Stimulated activated CD4-positive, alpha-beta T cell treated with anti-CD3 and anti-CD28 coated beads, Interleukin-4, amount 100 ng/mL, for 1 hour (primary cell): ENCODE results near the gene BRPF3.

Source experiments
- DNase-seq: peaks from one replicate; pipeline ENCODE4 v3.0.0-alpha.2; 2020

The BRPF3 gene

DNA sequence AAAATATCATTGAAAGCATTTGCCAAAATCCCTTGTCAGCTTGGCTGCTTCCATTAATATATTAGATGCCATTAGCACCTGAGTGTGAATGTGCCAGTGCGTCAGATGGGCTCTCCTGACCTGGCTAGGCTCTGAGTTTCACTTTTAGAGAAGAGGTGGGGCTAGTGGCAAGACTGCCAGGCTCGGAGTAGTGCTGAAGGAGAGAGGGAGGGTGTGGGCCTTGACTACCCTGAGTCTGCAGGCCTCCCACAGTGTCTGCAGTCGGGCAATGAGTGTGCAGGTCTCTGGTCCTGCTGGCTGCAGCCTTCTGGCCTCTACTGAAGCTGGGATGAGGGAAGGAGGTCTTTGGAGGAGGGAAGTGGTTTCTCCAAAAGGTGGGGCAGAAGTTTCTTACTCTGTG, 38.8 kb downstream of the BRPF3 start:
- no peak for DNase-seq

DNA sequence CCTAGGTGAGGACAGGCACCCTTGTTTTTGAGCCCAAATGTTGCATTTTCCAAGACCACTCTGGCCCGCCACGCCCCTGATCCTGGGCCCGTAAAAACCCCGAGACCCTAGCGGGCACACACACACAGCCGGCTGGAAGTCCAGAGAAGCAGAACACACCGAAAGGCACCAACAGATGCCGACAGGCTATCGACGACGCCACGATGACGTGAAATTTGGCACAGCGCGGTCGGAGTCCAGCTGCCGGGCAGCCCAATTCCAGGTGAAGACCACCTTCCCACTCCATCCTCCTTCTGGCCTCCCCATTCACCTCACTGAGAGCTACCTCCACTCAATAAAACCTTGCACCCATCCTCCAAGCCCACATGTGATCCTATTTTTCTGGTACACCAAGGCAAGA, 39.3 kb downstream of the BRPF3 start:
- no peak for DNase-seq

DNA sequence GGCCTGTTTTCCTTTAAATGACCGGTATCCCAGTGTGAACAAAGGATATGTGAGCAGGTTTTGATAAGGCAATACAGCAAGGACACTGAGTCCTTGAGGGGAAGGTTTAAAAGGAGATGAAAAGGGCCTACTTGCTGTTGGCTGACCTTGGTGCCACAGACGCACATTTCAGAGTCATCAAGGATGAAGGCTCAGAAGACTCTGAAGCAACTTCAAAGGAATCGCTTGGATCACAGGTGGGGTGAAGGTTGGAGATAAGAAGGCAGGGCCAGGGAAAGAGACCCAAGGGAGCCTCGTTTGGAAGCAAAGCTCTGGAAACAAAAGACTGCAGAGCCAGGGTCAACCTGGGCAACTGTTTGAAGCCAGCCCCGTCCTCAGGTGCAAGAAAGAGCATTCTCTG, 43.2 kb downstream of the BRPF3 start:
- DNase-seq = no peak

DNA sequence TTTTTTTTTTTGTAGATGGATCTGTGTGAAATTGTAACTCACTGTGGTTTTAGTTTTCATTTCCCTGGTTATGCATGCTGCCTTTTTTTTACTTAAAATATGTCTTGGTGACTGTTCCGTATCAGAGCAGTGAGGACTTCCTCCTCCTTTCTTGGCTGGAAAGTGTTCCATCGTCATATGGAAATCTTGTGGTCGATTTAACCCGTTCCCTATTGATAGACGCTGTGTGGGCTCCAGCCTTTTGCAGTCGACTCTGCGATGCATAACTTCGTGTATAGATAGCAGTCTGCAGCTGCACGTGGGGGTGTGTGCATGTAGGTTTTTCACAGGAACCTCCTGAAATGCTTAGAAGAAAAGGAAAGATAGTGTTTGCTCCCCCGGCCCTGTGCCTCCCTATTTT, 45.2 kb downstream of the BRPF3 start:
- DNase-seq = no peak

DNA sequence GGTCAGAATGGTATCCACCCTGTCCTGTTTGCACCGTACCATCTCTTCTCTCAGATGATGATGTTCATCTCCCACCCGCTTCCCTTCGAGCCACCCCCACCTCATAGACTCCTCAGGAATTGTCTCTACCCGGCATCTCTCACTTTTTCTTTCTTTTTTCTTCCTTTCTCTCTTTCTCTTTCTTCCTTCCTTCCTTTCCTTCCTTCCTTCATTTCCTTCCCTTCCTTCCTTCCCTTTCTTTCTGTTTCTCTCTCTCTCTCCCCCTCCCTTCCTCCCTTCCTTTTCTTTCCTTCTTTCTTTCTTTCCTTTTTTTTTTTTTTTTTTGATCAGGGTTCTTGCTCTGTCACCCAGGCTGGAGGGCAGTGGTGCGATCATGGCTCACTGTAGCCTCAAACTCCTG, 45.6 kb downstream of the BRPF3 start:
- DNase-seq = no peak

DNA sequence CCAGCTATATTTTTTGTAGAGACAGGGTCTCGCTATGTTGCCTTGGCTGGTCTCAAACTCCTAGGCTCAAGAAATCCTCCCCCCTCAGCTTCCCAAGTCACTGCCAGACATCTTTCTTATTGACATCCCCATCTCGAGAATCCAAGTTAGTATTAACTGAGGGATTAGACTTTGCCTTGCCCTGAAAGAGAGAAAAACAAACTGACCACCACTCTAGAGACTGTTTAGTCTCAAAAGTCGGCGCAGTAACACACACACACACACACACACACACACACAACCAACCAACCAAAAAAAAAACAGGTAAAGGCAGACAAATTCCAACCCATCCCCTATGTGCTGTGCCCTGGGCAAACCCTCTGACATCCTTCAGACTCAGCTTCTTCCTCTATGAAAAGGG, 46.1 kb downstream of the BRPF3 start:
- no peak for DNase-seq

DNA sequence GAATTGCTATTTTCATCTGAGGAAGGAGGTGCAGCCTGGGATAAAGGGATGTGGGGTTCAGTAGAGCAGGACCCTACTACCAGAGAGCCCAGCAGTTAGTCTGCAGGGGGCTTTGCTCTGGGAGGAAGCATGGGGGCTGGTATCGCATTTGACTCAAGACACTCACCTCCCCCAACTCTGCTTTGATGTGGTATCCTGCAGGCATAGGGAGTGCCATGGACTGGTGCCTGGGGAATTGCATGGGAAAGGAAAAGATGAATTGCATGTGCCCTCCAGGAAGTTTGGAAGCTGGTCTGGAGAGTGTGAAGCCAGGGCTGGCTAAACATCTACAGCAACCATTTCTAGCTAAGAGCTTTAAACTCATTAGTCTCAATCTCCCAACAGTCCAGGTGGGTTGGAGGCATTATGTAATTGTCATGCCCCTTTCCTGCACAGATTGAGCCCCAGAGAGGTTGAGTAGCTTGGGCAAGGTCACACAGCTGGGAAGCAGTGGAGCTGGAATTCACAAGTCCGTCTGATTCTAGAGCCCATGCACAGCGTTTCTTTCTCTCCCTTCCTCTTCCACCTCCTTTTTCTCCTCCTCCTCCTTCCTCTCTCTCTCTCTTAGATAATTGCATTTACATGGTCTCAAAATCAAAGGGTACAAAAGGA, 47.1 kb downstream of the BRPF3 start:
- DNase-seq = no peak

DNA sequence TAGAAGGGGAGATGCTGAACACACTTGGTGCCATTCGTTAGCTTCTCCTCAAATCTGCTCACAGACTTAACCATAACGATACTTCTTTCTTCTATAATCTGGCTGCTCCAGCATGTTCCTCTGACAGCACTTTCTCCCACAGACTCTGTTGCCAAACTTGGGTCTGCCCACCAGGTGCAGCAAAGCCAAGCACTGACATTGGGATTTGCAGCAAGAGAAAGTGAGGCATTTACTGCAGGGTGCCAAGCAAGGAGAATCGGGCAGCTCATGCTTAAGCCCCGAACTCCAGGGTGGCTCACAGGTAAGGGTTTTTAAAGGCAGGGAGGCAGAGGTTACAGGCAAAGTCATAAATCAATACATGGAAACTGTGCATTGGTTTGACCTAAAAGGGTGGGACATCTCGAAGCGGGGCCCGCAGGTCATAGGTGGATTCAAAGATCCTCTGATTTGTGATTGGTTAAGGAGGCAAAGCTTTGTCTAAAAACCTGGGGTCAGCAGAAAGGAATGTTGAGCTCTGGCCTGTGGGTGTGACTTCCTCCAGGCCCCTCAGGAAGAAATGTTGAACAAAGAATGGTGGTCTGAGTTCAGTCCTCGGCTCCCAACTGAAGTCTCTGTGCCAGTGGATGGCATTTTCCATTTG, 48.2 kb downstream of the BRPF3 start:
- no peak for DNase-seq

DNA sequence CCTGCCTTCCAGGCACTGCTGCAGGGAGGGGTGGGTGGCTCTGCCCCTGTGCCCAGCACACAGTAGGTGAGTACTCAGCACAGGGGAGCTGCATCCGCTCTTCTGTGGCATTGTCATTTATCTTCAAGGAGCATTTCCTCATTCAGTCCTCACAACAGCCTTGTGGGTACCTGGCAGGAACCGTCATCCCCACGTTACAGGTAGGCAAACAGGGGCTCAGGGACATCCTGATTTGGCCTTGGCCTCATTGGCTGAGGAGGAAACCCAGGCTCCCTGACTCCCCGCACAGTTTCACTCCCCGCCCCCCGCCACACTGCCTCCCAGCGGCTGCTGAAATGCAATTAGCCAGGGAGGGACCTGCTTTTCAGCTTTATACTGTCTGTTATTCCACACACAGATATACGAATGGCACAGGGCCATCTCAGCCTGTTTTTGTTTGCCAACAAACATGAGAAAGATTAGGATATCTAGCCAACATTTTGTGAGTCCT, 49.1 kb downstream of the BRPF3 start:
- no peak for DNase-seq

DNA sequence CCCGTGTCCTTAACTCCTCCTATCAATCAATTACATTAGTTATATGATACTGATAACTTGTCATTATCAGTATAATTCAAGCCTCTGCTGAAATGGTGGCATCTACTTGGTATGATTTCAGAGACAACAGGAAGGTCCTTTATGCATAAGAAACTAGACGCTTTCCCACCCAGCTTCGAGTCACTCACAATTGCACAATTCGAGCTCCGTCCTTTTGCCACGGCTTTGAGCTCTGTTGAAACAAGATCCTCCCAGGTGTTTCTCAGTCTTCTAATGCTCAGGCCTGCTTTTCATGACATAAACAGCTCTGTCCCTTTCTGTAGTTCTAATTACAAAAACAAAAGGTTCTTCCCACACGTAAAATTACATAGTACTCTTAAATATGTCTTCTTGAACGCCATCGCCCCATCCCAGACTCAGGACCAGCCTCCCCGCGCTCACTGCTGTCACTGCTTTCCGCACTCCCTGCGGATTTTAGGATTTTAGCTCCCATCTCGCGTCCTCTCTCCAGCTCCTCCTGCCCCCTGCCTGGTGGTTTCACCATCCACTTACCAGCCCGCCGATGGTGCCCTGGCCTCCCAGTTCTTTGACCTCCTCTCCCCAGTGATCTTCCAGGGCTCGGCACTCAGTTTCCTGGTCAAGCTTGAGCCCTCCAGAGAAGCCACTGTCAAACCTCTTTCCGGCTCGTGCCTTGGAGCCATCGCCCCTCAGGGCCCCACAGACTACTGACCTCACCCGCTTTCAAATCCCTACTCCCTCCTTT, 50.1 kb downstream of the BRPF3 start:
- no peak for DNase-seq

DNA sequence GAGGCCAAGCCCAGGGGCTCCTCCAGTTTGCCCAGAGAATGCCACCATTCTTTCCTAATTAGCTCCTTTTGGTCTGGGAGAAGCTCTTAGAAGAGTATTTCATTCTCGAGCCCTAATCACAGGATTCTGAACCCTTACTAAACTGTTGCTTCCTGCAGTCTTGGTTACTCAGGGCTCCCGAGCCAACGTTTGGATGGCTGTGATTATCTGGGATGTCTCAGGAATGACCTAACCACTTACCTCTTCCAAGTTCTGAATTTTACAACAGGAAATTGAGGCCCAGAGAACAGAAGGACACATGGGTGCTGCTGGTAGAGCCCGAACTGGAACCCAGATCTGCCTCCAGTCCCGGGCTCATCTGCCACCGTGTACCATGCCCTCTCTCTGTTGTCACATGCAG, 51.1 kb downstream of the BRPF3 start:
- no peak for DNase-seq

DNA sequence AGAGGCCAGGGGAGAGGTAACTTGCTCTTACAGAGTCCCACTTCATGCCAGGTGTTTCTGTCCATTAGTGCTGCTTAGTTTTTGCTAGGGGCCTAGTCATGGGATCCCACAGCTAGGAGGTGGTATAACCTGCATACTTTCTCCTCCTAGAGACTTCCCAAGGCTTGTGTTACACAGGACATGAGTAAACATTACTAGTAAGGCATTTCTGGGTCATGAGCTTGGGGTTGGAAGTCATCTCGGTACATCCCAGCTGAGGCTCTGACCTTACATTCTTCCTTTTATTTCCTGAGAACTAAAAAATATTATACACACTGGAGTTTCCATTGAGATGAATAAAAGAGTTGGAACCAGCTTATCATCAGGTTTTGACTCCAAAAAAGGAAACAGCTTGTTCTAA, 52.4 kb downstream of the BRPF3 start:
- DNase-seq = no peak

DNA sequence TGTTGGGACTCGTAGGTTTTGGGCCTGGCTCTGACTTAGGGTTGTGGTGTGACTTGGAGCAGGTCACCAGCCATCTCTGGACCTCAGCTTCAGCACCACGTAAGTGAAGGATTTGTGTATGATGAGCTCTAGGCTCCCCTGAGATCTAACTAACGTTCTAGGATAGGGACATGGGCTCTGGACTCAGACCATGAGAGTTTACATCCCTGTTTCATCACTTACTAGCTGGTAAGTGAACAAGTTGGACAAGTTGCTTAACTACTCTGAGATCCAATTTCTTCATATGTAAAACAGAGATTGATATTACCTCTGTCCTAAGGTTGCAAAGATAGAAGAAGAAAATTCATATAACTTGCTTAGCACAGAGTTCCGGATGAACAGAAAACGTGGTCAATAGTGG, 53.0 kb downstream of the BRPF3 start:
- DNase-seq = no peak

DNA sequence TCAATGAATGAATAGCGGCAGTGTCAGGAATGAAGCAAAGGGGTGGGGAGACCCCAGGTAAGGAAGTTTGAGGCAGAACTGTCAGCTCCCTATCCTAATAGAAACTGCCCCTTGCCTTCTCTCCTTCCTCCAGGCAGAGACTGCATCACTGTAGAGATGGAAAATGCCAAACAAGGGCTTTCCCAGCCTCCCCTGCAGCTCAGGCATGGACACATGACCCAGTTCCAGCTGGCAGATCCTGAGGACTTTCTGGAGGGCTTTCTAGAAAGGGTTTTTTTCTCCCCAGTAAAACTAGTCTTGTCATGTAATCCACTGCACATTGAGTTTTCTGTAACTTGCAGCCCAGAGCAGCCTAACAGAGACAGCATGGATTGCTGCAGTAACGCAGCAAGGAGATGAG, 55.5 kb downstream of the BRPF3 start:
- DNase-seq = no peak

DNA sequence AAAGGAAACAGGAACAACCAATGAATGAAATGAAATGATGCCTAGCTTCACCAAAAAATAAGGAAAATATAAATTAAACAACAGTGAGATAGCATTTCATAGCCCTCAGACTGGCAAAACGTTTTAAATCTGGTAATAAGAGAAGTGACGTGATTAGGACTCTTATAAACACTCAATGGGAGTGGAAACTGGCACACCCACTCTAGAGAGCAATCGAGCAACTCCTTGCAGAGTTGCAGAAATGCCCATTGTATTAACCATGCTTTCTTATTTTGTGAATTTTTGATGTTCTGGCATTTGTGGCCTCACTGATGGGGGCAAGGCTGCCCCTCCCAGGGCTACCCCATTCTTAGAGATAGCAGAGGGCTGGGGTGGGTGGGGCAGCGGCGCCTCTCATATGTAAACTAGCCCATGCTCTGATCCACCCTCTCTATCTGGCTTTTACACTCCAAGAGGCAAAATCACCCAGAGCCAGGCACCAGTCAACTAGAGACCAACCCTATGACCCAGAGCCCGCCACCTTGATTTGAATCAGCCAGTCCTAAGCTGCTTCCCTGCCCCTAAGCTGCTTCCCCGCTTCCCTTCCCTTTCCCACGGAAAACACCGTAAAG, 67.0 kb downstream of the BRPF3 start:
- DNase-seq = no peak

DNA sequence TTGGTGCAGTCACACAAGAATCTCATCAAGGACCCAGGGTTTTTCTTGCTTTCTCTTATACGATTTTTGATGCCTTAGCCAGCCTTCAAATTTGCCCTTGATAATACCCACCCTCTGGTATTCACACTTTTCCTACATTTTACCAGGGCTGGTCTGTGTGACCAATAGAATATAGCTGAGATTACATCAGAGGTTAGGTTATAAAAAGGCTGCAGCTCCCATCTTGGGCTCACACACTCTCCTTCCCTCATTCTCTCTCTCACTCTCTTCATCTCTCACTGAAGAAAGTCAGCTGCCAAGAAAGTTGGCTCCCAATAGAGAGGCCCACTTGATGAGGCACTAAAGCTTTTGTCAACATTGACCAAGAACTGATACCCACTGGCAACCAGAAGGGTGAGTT, 69.2 kb downstream of the BRPF3 start:
- no peak for DNase-seq

DNA sequence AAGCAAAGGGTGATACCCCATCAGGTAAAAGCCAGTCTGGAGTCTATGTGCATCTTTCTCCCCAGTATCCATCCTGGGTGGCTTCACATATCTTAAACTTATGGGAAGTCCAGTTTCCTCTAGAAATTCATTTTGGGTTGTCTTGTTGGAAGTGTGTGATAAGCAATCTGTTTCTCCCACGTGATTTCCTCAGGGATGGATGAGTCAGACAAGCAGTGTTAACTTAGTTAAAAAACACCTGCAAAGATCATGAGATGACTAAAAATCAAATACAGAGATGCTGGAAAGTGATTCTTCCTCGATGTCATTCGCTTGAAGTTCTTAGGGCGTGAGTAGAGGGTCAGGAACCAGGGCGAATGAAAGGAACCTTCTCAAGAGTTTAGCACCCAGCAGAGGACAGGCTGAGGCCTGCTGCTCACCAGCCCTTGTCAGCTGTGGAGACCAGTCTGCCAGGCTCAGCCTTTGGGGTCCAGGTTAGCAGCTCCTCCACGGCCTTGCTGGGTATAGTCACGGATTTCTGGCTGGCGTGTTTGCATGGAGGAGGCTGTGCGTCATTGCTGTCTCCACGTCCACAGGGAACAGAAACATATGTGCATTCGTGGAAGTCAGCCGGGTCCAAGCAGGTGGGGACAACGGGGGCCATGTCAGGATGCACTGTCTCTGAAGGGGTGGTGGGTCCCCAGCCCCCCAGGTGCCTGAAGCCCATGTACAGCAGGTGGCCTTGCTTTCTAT, 70.5 kb downstream of the BRPF3 start:
- no peak for DNase-seq

DNA sequence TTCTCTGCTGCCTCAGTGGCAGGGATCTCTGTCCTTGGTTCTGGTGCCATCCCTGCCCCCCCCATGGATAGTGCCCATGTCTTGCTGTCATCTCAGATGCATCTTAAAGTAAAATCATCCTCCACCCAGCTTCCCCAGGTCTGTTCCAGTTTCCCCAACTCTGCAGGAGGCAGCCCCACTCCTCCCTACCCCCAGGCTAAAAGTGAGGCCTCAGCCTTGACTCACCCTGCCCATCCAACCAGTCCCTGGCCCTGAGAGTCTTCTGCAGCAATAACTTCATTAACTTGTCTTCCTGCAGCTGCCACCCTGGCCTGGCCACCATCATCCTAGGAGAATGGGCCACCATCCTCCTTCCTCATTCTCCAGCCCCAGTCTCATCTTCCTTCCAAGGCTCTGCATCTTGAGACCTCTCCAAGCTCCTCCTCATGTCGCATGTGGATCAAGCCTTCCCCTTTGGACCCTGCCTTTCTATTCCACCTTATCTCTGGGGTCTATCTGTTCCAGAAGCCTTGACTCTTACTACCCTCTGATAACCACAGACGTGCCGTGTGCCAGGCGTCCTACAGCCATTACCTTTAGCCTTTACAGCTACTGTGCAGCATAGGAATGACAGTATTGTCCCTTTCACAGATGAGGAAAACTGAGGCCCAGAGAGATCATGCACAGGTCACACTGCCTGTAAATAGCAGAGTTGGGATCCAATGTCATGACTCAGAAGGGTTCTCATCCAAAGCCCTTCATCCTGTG, 71.4 kb downstream of the BRPF3 start:
- no peak for DNase-seq

DNA sequence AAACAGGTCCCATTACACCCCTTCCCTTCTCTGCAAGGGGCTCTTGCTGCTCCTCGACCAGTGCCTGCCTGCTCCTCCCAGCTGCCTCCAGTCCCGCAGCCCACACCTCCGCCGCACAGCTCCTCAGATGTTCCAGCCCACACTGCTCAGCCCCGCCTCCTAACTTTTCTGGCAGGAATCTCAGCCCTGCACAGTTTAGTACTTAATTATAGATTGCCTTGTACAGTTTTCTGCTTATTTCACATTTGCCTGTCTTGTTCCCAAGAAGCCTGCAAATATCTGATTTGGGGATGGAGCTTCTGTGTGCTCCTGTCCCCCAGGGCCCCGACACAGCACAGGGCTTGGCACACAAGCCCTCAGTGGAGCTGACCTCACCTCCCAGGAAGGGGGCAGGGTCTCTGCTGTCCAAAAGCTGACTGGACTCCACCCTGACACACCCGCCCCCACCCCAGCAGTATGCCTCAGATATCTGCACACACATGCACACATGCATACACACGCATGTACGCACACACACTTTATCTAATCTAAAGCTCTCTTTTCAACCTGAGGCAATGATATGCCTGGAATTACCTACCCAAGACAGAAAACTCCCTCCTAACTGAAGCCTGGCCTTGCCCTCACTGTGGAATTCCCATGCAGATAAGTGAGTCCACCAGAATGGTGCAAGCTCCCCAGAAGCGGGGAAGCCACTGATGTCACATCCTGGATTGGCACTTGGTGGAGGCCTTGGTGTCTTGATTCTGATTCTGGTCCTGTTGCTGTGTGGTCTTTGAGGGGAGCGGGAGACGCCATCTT, 72.1 kb downstream of the BRPF3 start:
- no peak for DNase-seq

DNA sequence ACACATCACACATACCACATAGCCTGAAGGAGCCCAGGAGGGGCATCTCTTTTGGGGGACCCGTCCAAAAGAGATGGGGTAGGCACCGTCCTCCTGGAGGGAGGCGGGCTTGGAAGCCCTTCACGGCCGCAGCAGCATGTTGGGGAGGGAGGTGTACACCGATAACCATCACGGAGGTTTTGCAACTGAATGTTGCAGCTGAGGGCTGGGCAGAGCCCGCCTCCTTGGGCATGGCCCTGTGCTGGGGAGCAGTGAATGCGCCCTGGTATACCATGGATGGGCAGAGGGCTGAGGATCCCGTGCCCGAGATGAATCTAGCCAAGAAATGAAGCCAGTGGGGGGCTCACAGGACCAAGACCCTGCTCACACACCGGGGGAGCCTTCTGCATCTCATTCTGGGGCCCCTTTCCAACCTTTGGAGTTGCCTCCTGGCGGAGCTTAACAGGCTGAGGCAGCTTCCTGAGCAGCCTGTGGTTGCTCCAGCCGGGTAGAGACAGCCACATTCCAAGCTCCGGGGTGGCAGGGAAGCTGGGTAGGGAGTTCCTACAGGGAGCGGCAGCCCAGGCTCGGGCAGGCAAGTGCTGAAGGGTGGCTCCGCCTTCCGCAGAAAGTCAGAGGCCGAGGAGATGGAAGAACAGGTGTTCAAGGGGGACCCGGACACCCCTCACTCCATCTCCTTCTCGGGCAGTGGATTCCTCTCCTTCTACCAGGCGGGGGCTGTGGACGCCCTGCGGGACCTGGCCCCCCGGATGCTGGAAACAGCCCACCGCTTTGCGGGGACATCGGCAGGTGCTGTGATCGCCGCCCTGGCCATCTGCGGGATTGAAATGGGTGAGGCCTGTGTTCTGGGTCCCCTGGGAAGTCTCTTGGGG, 73.5 kb downstream of the BRPF3 start, which contains the start of gene PNPLA1:
PNPLA1 (plus strand) TSS at position 227 of the 872 bp plus-strand sequence; CDS start at position 627, 400 bp downstream.
- no peak for DNase-seq
